HepG2 (cell line): ENCODE data around the gene YIF1A. TPM values are rescaled to one million over a fixed set of nuclear protein-coding genes. Genes with fewer than 3 reads are reported as not detected.

Experiments used
- ATAC-seq: fragments of 200-7000 bp; cut with Tn5 transposase; 3 replicates; pipeline ENCODE4 v1.9.1; 2020; ENCODE audit warnings: mild to moderate bottlenecking, moderate library complexity
- BruUV-seq: library from RNA; stranded (reverse); fragments of 400-500 nt; replicated peaks from 2 replicates; lab custom pipeline; 2021; lab: Mats Ljungman, UMichigan
- CTCF ChIA-PET: fragments of 300-600 bp; formaldehyde crosslinking; extraction: SDS; loops from one replicate; lab custom pipeline; 2021; ENCODE audit warnings: low total read pairs, inconsistent platforms, low intra/inter-chr PET ratio; lab: Yijun Ruan, JAX
- POLR2A ChIA-PET: fragments of 350-600 bp; sonication (Branson Sonifier 250); formaldehyde crosslinking; loops from one replicate; lab custom pipeline; 2020; ENCODE audit warnings: antibody characterized with exemption, inconsistent platforms; lab: Yijun Ruan, JAX
- DNase-seq: peaks from one replicate; pipeline ENCODE4 v3.0.0-alpha.2; 2015; ENCODE audit warnings: low spot score
- FAIRE-seq: peaks from 3 replicates; lab custom pipeline; 2011; peaks lifted over from hg19 to GRCh38; lab: Jason Lieb, UNC
- H2AFZ ChIP-seq: one replicate; pipeline ENCODE4 v1.6.1; 2011; ENCODE audit warnings: low read length, inconsistent platforms
- H3K27ac ChIP-seq: fragments of 300-600 bp; 3 replicates; pipeline ENCODE4 v1.8.0; 2011; ENCODE audit warnings: mixed run types, mild to moderate bottlenecking, mixed read lengths, low read length, inconsistent platforms; ENCODE audit not compliant: insufficient read depth; ENCODE audit errors: extremely low read length
- H3K27me3 ChIP-seq, 2 experiments: fragments of 200-600 bp in 1 of 2; 2 replicates in 1 of 2; 3 replicates in 1 of 2; pipeline versions ENCODE4 v1.6.0 to v1.8.0; 2011; ENCODE audit warnings: low read length in 2 of 2, mild to moderate bottlenecking in 2 of 2, moderate library complexity in 2 of 2, inconsistent platforms in 1 of 2; ENCODE audit not compliant: insufficient read depth in 2 of 2, control insufficient read depth in 1 of 2
- H3K36me3 ChIP-seq, 2 experiments: fragments of 200-600 bp in 1 of 2; replicated peaks in 1 of 2; 2 replicates in 1 of 2; 3 replicates in 1 of 2; pipeline versions ENCODE4 v1.5.1 to v1.8.0; 2011; ENCODE audit warnings: low read length in 2 of 2, inconsistent platforms in 1 of 2; ENCODE audit not compliant: insufficient read depth in 2 of 2, control insufficient read depth in 1 of 2
- H3K4me1 ChIP-seq: 2 replicates; pipeline ENCODE4 v1.5.1; 2012; ENCODE audit warnings: low read length, inconsistent platforms; ENCODE audit not compliant: insufficient read depth
- H3K4me2 ChIP-seq: 2 replicates; pipeline ENCODE4 v1.6.0; 2011; ENCODE audit warnings: low read depth, low read length, inconsistent platforms
- H3K4me3 ChIP-seq, 3 experiments: fragments of 200-600 bp in 1 of 3; sonication (generic), shearing (Covaris generic) in 1 of 3; replicated peaks in 1 of 3; 2 replicates each; pipeline ENCODE4 v1.5.1; 2011 to 2016; ENCODE audit warnings: low read length in 3 of 3, inconsistent platforms in 2 of 3, low read depth in 2 of 3, mild to moderate bottlenecking in 2 of 3, control low read depth in 1 of 3, mixed read lengths in 1 of 3; ENCODE audit not compliant: insufficient read depth in 1 of 3
- H3K79me2 ChIP-seq: one replicate; pipeline ENCODE4 v1.6.1; 2011; ENCODE audit warnings: low read length, inconsistent platforms; ENCODE audit not compliant: insufficient read depth
- H3K9ac ChIP-seq: 2 replicates; pipeline ENCODE4 v1.6.0; 2011; ENCODE audit warnings: mild to moderate bottlenecking, low read depth, low read length, inconsistent platforms; ENCODE audit not compliant: insufficient read depth
- H3K9me3 ChIP-seq: 2 replicates; pipeline ENCODE4 v1.5.1; 2012; ENCODE audit warnings: mild to moderate bottlenecking, low read length
- H4K20me1 ChIP-seq: 2 replicates; pipeline ENCODE4 v1.6.0; 2011; ENCODE audit warnings: inconsistent platforms, mild to moderate bottlenecking, low read length, moderate library complexity; ENCODE audit not compliant: insufficient read depth
- AGO2 ChIP-seq: fragments of 200-400 bp; formaldehyde crosslinking; optimal IDR thresholded peaks from 2 replicates; pipeline ENCODE3; 2017; ENCODE audit warnings: mild to moderate bottlenecking, low read depth, low read length, moderate library complexity
- ZFP62 ChIP-seq: sonication (generic); formaldehyde crosslinking; IDR thresholded peaks from 2 replicates; pipeline ENCODE4 v1.4.0; 2020; ENCODE audit warnings: missing genetic modification reagents
- WGBS: methylation state at CpG from one replicate; pipeline ENCODE4 v1.1.6; 2017; ENCODE audit warnings: low lambda C conversion rate; 5-methylcytosine and 5-hydroxymethylcytosine counted together
- in situ Hi-C: cut with HindIII; loops from 2 replicates; pipeline ENCODE4 v1.10.0; 2017; ENCODE audit warnings: low pct_unique_long_range_greater_than_20kb; ENCODE audit not compliant: extremely low pct_ligation_motif_present
- intact Hi-C: fragments of 100-400 bp; cut with micrococcal nuclease; formaldehyde crosslinking; loops from one replicate; pipeline ENCODE4 v1.10.0; 2022; ENCODE audit not compliant: unreplicated experiment
- polyA plus RNA-seq, 8 experiments: library from polyadenylated mRNA; depleted of rRNA in 3 of 8; stranded (reverse) in 7 of 8; unstranded in 1 of 8; fragments of >200 nt; fragmentation: Illumina TruSeq in 4 of 8; extraction: Trizol in 4 of 8; gene quantifications; 2 replicates each; pipeline versions ENCODE4 v1.2.1 to v1.2.3, GENCODE V29; 2011 to 2016; ENCODE audit warnings: low read depth in 4 of 8, missing spikeins in 1 of 8, mixed read lengths in 1 of 8; ENCODE audit not compliant: insufficient read depth in 1 of 8
- total RNA-seq, 5 experiments: library from RNA; depleted of rRNA; stranded (reverse); fragments of >200 nt; fragmentation: Illumina TruSeq; extraction: Trizol; gene quantifications; 2 replicates each; pipeline ENCODE4 v1.2.3, GENCODE V29; 2016; ENCODE audit warnings: low read depth in 1 of 5
- TF ChIP-seq, protein P1 (sequence below): sonication (generic); formaldehyde crosslinking; IDR thresholded peaks from 2 replicates; pipeline ENCODE4 v1.5.0; 2020; ENCODE audit warnings: mild to moderate bottlenecking, missing genetic modification reagents

The YIF1A gene
- total and polyA plus RNA-seq, 2 of the 13 experiments (the other 11 are each of a cell fraction or from before 2014, with no cell fraction given), result 133 to 145 TPM

DNA sequence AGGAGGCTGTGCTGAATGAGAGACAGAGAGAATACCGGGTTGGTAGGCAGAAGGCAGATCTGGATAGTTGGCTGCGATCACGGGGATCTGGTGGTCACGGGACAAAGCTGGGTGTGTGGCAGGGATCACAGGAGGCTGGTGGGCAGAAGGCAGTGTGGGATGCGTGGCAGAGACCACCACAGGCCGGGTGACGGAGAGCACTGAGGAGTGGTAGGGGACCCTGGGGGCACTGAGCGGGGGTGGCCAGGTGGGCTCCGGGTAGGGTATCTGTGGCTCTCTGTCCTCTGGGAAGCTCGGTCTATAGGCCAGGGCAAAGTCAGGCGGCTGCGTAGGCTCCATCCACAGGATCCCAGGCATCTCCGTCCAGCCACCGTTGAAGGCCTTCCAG is 26.5 kb upstream of the YIF1A start (continued):
- TF ChIP-seq, protein P1, sequence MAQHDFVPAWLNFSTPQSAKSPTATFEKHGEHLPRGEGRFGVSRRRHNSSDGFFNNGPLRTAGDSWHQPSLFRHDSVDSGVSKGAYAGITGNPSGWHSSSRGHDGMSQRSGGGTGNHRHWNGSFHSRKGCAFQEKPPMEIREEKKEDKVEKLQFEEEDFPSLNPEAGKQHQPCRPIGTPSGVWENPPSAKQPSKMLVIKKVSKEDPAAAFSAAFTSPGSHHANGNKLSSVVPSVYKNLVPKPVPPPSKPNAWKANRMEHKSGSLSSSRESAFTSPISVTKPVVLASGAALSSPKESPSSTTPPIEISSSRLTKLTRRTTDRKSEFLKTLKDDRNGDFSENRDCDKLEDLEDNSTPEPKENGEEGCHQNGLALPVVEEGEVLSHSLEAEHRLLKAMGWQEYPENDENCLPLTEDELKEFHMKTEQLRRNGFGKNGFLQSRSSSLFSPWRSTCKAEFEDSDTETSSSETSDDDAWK (CRISPR knock-in tag), result no peak
- TF ChIP-seq, all 625 proteins: peak for 0

DNA sequence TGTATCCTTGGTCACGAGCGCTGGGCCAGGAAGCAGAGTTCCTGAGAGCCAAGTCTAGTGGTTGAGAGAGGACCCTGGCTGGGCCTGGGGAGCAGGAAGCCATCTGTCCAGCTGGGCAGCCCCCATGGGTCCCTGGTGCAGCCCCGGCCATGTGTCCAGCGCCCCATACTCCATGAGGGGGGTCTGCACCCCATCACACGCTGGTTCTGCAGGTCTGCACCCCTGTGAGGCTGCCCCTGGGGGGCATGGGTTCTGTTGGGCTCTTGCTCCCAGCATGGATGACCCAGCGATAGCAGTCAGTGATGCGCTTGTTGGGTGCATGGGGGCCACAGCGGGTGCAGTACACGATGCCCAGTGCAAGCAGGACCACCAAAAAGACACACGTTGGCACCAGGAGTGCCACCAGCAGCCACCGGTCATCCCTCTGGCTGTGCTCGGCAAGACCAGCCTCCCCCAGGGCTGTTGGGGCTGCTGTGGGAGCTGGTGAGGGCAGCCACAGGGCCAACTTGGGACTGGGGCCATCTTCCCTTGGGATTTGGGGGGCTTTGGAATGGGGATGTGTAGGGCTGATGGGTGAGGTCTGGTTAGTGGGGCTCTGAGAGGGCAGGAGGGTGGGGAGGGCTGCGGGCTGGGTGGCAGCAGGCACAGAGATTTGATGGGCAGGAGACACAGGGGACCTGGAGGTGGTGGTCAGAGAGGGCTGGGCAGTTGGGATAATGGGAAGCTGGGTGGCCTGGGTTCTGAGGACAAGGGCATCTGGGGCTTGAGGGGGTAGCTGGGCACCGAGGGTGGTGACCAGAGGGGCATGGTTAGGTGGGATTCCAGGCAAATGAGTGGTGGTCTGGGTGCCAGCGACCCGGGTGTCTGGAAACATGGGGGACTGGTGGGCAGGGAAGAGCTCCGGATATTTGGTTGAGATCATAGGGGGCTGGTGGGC is 25.9 kb upstream of the YIF1A start:
- ChIA-PET POLR2A (interaction anchor here (1.3 to 4.2 kb wide), 3 partner anchors 15 to 34 kb away, joined by 3 to 35 read pairs (median 28); partner anchors contain the start of gene YIF1A), CTCF (no interaction called here)
- no peak overlapping the region for H3K9ac ChIP-seq
- H3K4me2 ChIP-seq, result peak overlapping the region; percentile 89
- no peaks in the 10 kb centered on the region for H3K9me3 ChIP-seq
- no peak overlapping the region for H2AFZ ChIP-seq
- TF ChIP-seq AGO2 (peak; percentile 36), ZFP62 (no peak)
- in situ Hi-C loops (no loop called here), intact Hi-C loops (loop anchor here (10.0 kb wide), 1 partner anchor 70 kb away; no protein-coding TSS in a partner anchor)
- H3K27me3 ChIP-seq, result 0 out of 5 replicates have a peak, but pooled peaks cover 0 to 2% of the 10 kb centered on the region in 2 experiments
- DNase-seq (no peak), FAIRE-seq (no peak), ATAC-seq (no peak)
- BruUV-seq, result no TSS peak
- H3K79me2 ChIP-seq, result no peaks in the 10 kb centered on the region
- H3K4me3 ChIP-seq, result no peak overlapping the region
- WGBS, result 79% methylated on average over 8 of the region's 17 CpGs
- no peaks in the 10 kb centered on the region for H4K20me1 ChIP-seq
- no peak overlapping the region for H3K27ac ChIP-seq
- peaks cover 59% of the 10 kb centered on the region for H3K4me1 ChIP-seq
- H3K36me3 ChIP-seq, result no peaks in the 10 kb centered on the region
